B cell (primary cell): ENCODE measurements around the gene TP53I3. TPM values are rescaled to one million over a fixed set of nuclear protein-coding genes. Genes with fewer than 3 reads are reported as not detected.

Experiments used
- ATAC-seq: fragments of 200-7000 bp; cut with Tn5 transposase; one replicate; pipeline ENCODE4 v1.10.0; 2021; ENCODE audit warnings: low read depth, mild to moderate bottlenecking, moderate number of reproducible peaks, moderate library complexity
- CTCF ChIA-PET: fragments of 350-600 bp; sonication (Branson Sonifier 250); formaldehyde crosslinking; loops from one replicate; lab custom pipeline; 2021; ENCODE audit warnings: antibody characterized with exemption, inconsistent platforms; lab: Charles Lee
- POLR2A ChIA-PET: fragments of 350-600 bp; sonication (Branson Sonifier 250); formaldehyde crosslinking; loops from one replicate; lab custom pipeline; 2021; ENCODE audit warnings: antibody characterized with exemption; lab: Charles Lee
- DNase-seq: peaks from one replicate; pipeline ENCODE4 v3.0.0; 2013
- H2AFZ ChIP-seq: 2 replicates; pipeline ENCODE4 v1.6.1; 2012; ENCODE audit warnings: mild to moderate bottlenecking, low read depth, low read length; ENCODE audit not compliant: insufficient read depth, poor library complexity, severe bottlenecking
- H3K27ac ChIP-seq, 2 donors: 1 replicate in 1 of 2; 2 replicates in 1 of 2; pipeline ENCODE4 v1.5.1; 2012 to 2013; ENCODE audit warnings: low read length in 2 of 2, mild to moderate bottlenecking in 2 of 2, moderate library complexity in 1 of 2
- H3K27me3 ChIP-seq, 4 experiments: fragments of 200-600 bp in 1 of 4; sonication (generic) in 1 of 4; replicated peaks in 1 of 4; 1 replicate in 2 of 4; 2 replicates in 2 of 4; pipeline versions ENCODE4 v1.6.1 to v1.7.0; 2013 to 2016; ENCODE audit warnings: low read length in 3 of 4, mild to moderate bottlenecking in 2 of 4, mixed read lengths in 1 of 4, moderate library complexity in 1 of 4; ENCODE audit not compliant: insufficient read depth in 4 of 4, control insufficient read depth in 3 of 4; ENCODE audit errors: control extremely low read depth in 1 of 4
- H3K36me3 ChIP-seq, 2 experiments: replicated peaks in 1 of 2; 1 replicate in 1 of 2; 2 replicates in 1 of 2; pipeline versions ENCODE4 v1.6.1 to v1.7.1; 2013; ENCODE audit warnings: low read length in 1 of 2; ENCODE audit not compliant: insufficient read depth in 2 of 2, control insufficient read depth in 1 of 2; ENCODE audit errors: control extremely low read depth in 1 of 2, extremely low read depth in 1 of 2
- H3K4me1 ChIP-seq, 2 donors: fragments of 200-600 bp in 1 of 2; sonication (generic) in 1 of 2; 1 replicate in 1 of 2; 2 replicates in 1 of 2; pipeline versions ENCODE4 v1.5.1 to v1.6.1; 2013 to 2017; ENCODE audit warnings: low read length in 2 of 2; ENCODE audit not compliant: control insufficient read depth in 2 of 2, insufficient read depth in 2 of 2
- H3K4me2 ChIP-seq: replicated peaks from 2 replicates; pipeline ENCODE3; 2012; ENCODE audit warnings: mild to moderate bottlenecking, low read depth, low read length; ENCODE audit not compliant: poor library complexity, severe bottlenecking
- H3K4me3 ChIP-seq, 5 experiments: fragments of 200-600 bp in 1 of 5; sonication (generic) in 1 of 5; 1 replicate in 3 of 5; 2 replicates in 2 of 5; pipeline versions ENCODE4 v1.5.1 to v1.7.0; 2011 to 2016; ENCODE audit warnings: low read length in 4 of 5, mild to moderate bottlenecking in 4 of 5, low read depth in 2 of 5, control low read depth in 1 of 5, moderate library complexity in 1 of 5; ENCODE audit not compliant: insufficient read depth in 1 of 5; ENCODE audit errors: control extremely low read depth in 1 of 5, extremely low read depth in 1 of 5
- H3K79me2 ChIP-seq: fragments of 200-600 bp; sonication (generic); one replicate; pipeline ENCODE4 v1.6.0; 2016; ENCODE audit warnings: low read length; ENCODE audit not compliant: control insufficient read depth, insufficient read depth
- H3K9ac ChIP-seq: fragments of 200-600 bp; sonication (generic); 2 replicates; pipeline ENCODE4 v1.6.1; 2017; ENCODE audit warnings: mild to moderate bottlenecking, low read length, moderate library complexity
- H3K9me3 ChIP-seq, 3 donors: one replicate each; pipeline versions ENCODE4 v1.6.1 to v1.7.1; 2013; ENCODE audit warnings: low read length in 2 of 3; ENCODE audit not compliant: control insufficient read depth in 2 of 3, insufficient read depth in 1 of 3; ENCODE audit errors: control extremely low read depth in 1 of 3
- H4K20me1 ChIP-seq: 2 replicates; pipeline ENCODE4 v1.6.0; 2012; ENCODE audit warnings: mild to moderate bottlenecking, low read length; ENCODE audit not compliant: insufficient read depth, control insufficient read depth, poor library complexity, severe bottlenecking
- H3K27ac Mint-ChIP-seq: one replicate; pipeline ENCODE4 v1.8.0; 2021; ENCODE audit warnings: mixed read lengths
- H3K27me3 Mint-ChIP-seq: one replicate; pipeline ENCODE4 v1.8.0; 2021; ENCODE audit warnings: mixed read lengths
- H3K4me1 Mint-ChIP-seq: one replicate; pipeline ENCODE4 v1.8.0; 2021; ENCODE audit warnings: mixed read lengths
- H3K4me3 Mint-ChIP-seq: one replicate; pipeline ENCODE4 v1.8.0; 2021; ENCODE audit warnings: mixed read lengths
- H3K9me3 Mint-ChIP-seq: one replicate; pipeline ENCODE4 v1.8.0; 2022; ENCODE audit warnings: mixed read lengths; ENCODE audit not compliant: insufficient read depth
- CTCF ChIP-seq: fragments of 200-600 bp; IDR thresholded peaks from one replicate; pipeline ENCODE4 v1.8.0; 2022; ENCODE audit warnings: antibody characterized with exemption, mild to moderate bottlenecking
- EZH2 ChIP-seq: IDR thresholded peaks from 2 replicates; pipeline ENCODE4 v1.6.1; 2012; ENCODE audit warnings: borderline replicate concordance, low read depth, mild to moderate bottlenecking, moderate library complexity, low read length; ENCODE audit not compliant: insufficient read depth, poor library complexity, severe bottlenecking
- WGBS: methylation state at CpG from one replicate; pipeline ENCODE4 v1.1.5; 2013; ENCODE audit warnings: missing lambda C conversion rate; ENCODE audit not compliant: insufficient coverage; 5-methylcytosine and 5-hydroxymethylcytosine counted together
- intact Hi-C: fragments of 100-400 bp; cut with micrococcal nuclease; formaldehyde crosslinking; loops from one replicate; pipeline ENCODE4 v1.10.0; 2022
- polyA plus RNA-seq: library from polyadenylated mRNA; depleted of rRNA; stranded (reverse); fragments of >200 nt; gene quantifications from 2 replicates; pipeline ENCODE4 v1.2.3, GENCODE V29; 2012
- total RNA-seq, 2 donors: library from RNA; stranded (reverse); fragments of 120-200 nt in 1 of 2; gene quantifications; 1 replicate in 1 of 2; 2 replicates in 1 of 2; pipeline versions ENCODE4 v1.2.3 to v1.2.4, GENCODE V29; 2013 to 2022

TP53I3 gene
- total and polyA plus RNA-seq, 2 donors (not counting 1 experiment from before 2014, with no cell fraction given) = 3.9 to 7.3 TPM

GRCh38 chr2:24107336-24107735, 22.7 kb upstream of the TP53I3 start:
- intact Hi-C loops = no loop called here
- H3K4me2 ChIP-seq = no peak overlapping the region
- ATAC-seq (no peak), DNase-seq (no peak)
- H3K4me3 ChIP-seq = no peak overlapping the region
- no peaks in the 10 kb centered on the region for H4K20me1 ChIP-seq
- H3K27me3 ChIP-seq = no peaks in the 10 kb centered on the region
- H3K27me3 Mint-ChIP-seq = no peaks in the 10 kb centered on the region
- TF ChIP-seq CTCF = no peak
- no peak for TF ChIP-seq EZH2
- H3K27ac ChIP-seq = no peak overlapping the region
- H3K9me3 Mint-ChIP-seq = peaks cover 24% of the 10 kb centered on the region
- H3K4me3 Mint-ChIP-seq = no peak overlapping the region
- H2AFZ ChIP-seq = no peak overlapping the region
- POLR2A ChIA-PET = no interaction called here
- H3K4me1 Mint-ChIP-seq = peaks cover 22% of the 10 kb centered on the region
- no CpG with 5 or more reads among the region's 1 CpG for WGBS
- no peaks in the 10 kb centered on the region for H3K79me2 ChIP-seq
- CTCF ChIA-PET = no interaction called here
- H3K36me3 ChIP-seq = no peaks in the 10 kb centered on the region
- peaks cover 18 to 22% of the 10 kb centered on the region in 2 donors for H3K4me1 ChIP-seq
- H3K27ac Mint-ChIP-seq = no peak overlapping the region
- peaks cover 0 to 17% (median 9%) of the 10 kb centered on the region in 3 donors for H3K9me3 ChIP-seq
- no peak overlapping the region for H3K9ac ChIP-seq

- no peaks in the 10 kb centered on the region for H3K79me2 ChIP-seq
- DNase-seq (no peak), ATAC-seq (no peak)
- TF ChIP-seq CTCF = no peak
- no peak for TF ChIP-seq EZH2
- H3K4me3 ChIP-seq = no peak overlapping the region
- Mint-ChIP-seq H3K9me3 (peaks cover 24% of the 10 kb centered on the region), H3K4me3 (no peak overlapping the region), H3K4me1 (peaks cover 22% of the 10 kb centered on the region), H3K27me3 (no peaks in the 10 kb centered on the region), H3K27ac (no peak overlapping the region)
- peaks cover 0 to 17% (median 9%) of the 10 kb centered on the region in 3 donors for H3K9me3 ChIP-seq
- H3K27ac ChIP-seq = no peak overlapping the region
- no peak overlapping the region for H2AFZ ChIP-seq
- H3K9ac ChIP-seq = no peak overlapping the region
- peaks cover 18 to 22% of the 10 kb centered on the region in 2 donors for H3K4me1 ChIP-seq
- no peaks in the 10 kb centered on the region for H3K27me3 ChIP-seq
- CTCF ChIA-PET = interaction anchor here (2.6 kb wide), 1 partner anchor 22 kb away, joined by 7 read pairs; the partner anchor contains the start of gene TP53I3
- POLR2A ChIA-PET = interaction anchor here (0.7 kb wide), 1 partner anchor 21 kb away, joined by 7 read pairs; no protein-coding TSS in a partner anchor
- H3K36me3 ChIP-seq = no peaks in the 10 kb centered on the region
- H3K4me2 ChIP-seq = no peak overlapping the region
- no peaks in the 10 kb centered on the region for H4K20me1 ChIP-seq
- intact Hi-C loops = no loop called here
These were observed 22.2 kb upstream of the TP53I3 start for GRCh38 chr2:24106786-24107185.
